Right hindlimb (tissue), 1 donor: ENCODE measurements around the gene KRT16.
"Not testable (repeated sequence)": the region's sequence is repeated elsewhere in the genome, so short reads cannot be mapped to it uniquely, and the experiment has no call there.

Experiments
- DNase-seq: peaks from one replicate; pipeline ENCODE4 v3.0.0-alpha.2; 2018

KRT16 gene

DNA sequence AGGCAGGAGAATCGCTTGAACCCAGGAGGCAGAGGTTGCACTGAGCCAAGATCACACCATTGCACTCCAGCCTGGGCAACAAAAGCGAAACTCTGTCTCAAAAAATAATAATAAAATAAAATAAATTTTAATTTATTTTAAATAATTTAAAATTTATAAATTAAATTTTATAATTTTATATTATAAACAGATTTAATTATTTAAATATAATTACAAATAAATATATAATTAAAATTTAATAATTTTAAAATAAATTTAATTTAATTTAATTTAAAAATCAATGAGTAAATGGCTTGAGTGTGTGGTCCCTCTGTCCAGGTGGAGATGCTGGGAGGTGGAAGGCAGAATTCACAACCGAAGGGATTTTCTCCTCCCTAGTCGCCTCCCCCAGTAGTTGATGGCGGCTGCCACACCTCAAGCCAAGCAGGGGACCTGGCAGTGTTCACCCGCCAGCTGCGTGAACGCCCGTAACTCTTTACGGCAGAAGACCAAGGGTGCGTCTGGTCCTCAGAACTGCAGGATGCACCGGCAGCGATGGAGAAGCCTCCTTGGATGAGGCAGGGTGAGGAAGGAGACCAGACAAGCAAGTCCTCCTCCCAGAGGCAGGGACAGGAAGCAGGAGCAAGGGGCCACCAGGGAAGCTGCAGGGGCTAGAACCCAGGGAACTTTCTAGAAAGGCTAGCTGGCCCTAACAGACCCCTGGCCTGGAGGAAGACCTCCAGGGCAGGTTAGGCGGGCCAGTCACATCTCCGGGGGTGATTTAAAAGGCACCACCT is 34.7 kb upstream of the KRT16 start:
- DNase-seq: no peak

DNA sequence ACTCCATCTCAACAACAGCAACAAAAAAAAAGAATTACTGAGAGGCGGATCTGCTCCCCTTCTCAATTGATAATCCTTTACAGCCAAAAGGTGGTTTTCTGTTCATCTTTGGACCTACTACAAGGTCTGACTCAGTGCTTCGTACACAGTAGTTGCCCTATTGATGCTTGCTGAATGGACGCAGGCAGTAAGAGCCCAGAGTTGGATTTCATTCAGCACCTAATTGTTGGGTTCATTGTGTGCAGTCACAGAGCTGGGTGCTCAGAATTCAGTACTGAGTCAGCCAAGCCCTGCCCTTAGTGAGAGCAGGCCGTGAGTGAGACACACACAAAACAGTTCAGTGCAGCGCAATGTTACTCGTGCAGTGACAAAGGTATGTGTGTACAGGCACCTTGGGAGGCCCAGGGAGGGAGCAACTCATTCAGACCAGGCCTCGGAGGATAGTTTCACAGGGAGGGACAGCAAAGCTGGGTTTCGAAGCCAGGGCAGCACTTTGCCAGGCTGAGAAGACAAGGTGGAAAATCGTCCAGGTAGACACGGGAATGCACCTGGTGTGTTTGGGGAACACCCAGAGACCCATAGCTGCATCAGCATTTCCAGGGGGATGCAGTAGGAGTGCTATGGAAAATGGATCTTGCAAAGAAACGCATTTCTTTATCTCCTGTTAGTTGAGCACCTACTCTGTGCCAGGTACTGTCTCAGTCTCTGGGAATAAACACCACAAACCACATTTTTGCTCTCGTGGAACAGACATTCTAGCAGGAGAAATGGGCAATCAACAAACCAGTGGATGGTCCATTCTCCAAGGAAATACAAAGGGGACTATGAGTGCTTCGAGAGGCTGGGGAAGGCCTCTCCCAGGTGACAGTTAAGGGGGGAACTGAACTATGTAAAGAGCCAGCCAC is 29.9 kb upstream of the KRT16 start:
- no peak for DNase-seq

DNA sequence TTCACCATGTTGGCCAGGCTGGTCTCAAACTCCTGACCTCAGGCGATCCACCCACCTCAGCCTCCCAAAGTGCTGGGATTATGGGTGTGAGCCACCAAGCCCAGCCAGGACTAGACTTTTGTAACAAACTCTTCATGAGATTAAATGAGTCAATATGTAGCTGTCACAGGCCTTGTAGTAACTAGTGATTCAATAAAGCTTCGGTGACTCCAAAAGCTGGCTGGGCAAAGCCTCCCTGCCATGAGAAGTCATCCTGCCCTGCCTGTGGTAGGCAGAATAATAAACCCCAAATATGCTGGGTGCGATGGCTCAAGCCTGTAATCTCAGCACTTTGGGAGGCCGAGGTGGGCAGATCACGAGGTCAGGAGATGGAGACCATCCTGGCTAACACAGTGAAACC is 28.0 kb upstream of the KRT16 start:
- DNase-seq: not testable (repeated sequence)

- DNase-seq: no peak
Measured at GRCh38 chr17:41639492-41640473, 27.2 kb upstream of the KRT16 start.

DNA sequence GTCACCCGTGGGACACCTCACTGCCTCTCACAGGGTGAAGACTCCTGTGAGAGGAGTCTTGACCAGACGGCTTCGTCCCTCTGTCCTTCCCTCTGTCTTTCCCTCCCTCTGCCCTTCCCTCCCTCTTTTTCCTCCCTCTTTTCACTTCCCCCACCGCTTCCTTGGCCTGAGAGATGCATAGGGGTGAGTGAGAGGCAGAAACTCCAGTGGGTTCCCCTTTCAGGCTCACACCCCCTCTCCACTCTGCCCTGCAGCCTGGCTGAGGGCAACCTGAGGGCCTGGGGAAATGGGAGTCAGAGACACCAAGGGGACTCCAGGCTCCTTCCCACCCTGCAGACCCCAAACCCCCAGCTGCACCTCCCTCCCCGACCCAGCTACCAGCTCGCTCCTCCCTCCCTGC is 26.4 kb upstream of the KRT16 start:
- DNase-seq: no peak

DNA sequence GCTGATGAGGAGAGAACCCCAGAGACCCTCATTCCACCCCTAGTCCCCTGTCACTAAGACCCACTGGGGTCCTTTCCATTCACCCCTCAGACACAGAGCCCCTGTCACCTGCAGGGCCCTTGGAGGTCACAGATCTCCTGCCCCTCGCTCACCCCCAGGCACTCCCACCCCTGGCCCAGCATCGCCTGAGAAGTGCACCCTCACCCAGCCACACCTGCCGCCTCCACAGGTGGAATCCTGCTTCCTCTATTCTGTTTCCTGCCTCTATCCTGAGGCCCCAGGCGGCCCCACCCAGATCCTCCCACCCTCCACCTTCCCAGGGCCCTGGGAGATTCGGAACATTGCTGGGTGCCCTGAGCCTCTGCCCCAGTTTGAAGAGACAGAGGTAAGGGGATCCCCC is 25.6 kb upstream of the KRT16 start:
- no peak for DNase-seq

- DNase-seq: no peak
Measured at GRCh38 chr17:41636652-41637051, 24.1 kb upstream of the KRT16 start.

- DNase-seq: peak; percentile 85
Measured at GRCh38 chr17:41635121-41636097, 22.8 kb upstream of the KRT16 start.

DNA sequence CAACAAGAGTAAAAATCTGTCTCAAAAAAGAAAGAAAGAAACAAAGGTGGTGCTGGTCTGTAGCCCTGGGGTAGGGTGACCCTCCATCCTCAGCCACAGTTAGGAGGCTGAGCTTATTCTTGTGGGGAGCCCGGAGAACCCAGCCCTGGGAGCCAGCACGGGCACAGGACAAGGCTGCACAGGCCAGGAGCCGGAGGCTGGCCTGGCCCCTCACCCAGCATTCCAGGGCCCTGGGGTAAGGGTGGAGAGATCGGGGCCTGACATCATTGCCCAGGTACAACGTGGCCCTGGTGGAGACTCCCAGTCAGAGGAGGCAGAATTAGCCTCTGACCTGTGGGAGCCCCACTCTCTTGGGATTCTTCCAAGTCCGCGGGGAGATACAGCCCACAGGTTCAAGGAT is 22.1 kb upstream of the KRT16 start:
- DNase-seq: no peak

DNA sequence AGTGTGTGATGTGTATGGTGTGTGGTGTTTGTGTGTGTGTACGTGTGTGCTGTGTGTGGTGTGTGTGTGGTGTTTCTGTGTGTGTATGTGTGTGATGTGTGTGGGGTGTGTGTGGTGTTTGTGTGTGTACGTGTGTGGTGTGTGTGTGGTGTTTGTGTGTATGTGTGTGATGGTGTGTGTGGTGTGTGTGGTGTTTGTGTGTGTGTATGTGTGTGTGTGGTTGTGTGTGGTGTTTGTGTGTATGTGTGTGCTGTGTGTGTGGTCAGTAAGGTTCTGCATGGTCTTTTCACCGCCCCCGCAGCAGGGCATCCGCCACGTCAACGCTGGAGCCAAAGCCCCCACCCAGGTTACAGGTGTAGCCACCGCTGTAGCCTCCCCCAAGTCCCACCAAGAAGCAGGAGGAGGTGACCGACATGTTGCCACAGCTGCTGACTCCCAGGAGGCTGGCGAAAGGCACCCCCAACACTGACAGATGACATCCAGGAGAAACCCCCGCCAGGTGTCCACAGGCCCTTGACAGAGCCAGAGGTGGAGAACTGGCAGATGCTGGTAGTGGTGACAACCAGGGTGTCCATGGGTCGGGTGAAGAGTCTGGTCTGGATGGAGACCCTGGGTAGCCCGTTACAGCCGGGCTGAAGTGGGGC is 21.1 kb upstream of the KRT16 start:
- DNase-seq: no peak

- DNase-seq: no peak
Measured at GRCh38 chr17:41632482-41633105, 20.0 kb upstream of the KRT16 start.

DNA sequence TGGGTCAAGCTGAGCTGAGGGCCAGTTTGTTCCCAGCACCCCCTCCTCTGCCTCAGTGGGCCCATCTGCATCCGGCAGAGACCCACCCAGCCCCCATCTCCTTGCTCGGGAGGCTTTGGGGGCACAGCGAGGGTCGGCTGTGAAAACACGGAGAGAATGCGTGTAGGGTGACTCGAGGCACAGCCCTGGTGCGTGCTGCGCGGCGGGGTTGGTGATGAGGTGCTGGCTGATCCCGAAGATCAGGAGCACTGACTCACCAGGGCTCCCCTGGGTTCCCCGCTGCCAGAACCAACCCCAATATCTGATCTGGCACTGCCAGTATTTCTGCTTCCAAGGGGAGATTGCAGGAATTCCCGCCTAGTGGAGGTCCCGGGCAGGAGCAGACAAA is 19.3 kb upstream of the KRT16 start:
- no peak for DNase-seq

DNA sequence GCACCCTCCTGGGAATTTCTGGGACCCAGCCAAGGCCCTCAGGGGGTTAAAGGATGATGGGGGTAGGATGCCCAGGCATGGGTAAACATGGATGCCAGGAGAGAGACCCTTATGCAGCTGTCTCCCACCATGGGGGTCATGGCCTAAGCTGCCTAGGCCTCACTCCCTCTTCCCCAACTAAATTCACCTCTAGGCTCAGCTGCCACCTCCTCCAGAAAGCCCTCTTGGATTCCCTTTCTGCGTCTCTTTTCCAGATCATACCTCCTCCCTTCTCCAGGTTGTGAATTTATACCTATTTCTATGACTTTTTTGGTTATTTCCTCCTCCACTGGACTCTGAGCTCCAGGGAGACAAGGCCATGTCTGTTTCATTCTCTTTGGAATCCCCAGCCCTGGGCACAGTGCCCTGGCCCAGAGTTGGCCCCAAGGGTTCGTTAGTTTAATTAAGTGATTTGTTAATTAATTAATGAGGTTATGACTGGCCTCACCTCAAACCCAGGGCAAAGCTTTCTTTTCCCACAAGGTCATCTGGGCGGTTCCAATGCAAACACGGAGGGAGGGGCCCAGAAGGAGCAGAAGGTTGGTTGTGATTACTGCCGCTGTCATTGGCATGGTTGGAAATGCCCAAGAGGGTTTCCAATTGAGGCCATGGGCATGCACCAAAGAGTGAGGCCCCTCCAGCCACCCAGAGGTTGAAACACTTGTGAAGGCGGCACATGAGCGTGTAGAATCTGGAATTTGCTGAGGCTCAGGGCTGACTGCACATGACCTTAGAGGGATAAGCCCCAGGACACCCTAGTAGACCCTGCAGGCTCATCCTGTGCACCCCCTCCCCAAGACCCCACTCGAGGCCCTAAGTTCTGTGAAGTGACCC is 18.7 kb upstream of the KRT16 start:
- no peak for DNase-seq

GRCh38 chr17:41629826-41630670 is 17.5 kb upstream of the KRT16 start:
- no peak for DNase-seq

DNA sequence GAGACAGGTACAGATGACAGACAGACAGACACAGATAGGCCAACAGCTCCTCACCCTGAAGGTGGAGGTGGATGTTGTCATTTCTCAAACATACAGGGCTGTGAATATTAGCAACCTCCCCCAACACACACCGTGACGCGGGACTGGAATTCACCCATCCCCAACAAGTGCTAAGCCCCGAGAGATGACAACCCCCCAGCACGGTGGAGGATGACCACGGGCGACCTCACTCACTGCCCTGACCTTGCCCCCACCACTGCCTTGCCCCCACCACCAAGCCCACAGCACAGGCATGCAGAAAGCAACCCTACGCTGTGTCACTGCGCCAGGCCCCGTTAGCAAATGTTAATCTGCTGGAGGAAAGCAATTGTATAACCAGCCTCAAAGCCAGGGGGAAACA is 16.7 kb upstream of the KRT16 start:
- peak; percentile 5 for DNase-seq

- peak; percentile 36 for DNase-seq
Measured at GRCh38 chr17:41628621-41629255, 16.2 kb upstream of the KRT16 start.

GRCh38 chr17:41628073-41628370 is 15.5 kb upstream of the KRT16 start:
- DNase-seq: not testable (repeated sequence)
